ENCODE data around the gene CXCL1. TPM values are rescaled to one million over a fixed set of nuclear protein-coding genes. Genes with fewer than 3 reads are reported as not detected.

The CXCL1 gene
- total RNA-seq (2013), result 0.79 TPM
- 1 to 10 TPM; 1.7 to 4.4 (median 3.5) TPM for polyA plus RNA-seq
- 0.97 and 1.7 TPM in 2 replicates for polyA minus RNA-seq
- total RNA-seq, result 2.5 to 317 (median 16.5) reads per million in 11 experiments

GRCh38 chr4:73869130-73870055 is at the start of gene CXCL1:
Gene CXCL1, plus strand, starts transcription at chr4:73869393. Its CDS starts 78 bp downstream, at chr4:73869471.
- Histone ChIP-seq H3K27me3 (ENCODE audit: control insufficient read depth in 2 of 2, insufficient read depth in 2 of 2, low read length in 2 of 2) (no peaks in the 10 kb centered on the region), H3K9ac (ENCODE audit: insufficient read depth, low read length, poor library complexity, severe bottlenecking) (peak within 1 kb of the TSS; percentile 79)

DNA sequence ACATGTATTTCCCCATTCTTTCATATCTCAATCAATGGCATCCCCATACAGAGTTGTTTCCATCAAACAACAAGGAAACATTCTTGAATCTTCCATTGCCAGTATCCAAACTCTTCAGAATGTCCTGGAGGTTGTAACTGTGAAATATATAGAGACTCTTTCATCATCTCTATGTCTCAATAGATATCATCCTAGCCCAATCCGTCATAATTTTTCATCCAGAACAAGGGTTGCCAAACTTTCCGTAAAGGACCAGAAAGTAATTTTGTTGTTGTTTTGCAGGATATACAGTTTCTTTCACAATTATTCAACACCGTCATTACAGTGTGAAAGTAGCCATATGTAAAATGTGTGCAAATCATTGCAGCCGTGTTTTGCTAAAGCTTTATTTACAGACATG is 47.9 kb upstream of the CXCL1 start:
- Mint-ChIP-seq H3K27me3 (ENCODE audit: low read depth in 3 of 3) (no peaks in the 10 kb centered on the region), H3K4me1 (peaks cover 27% of the 10 kb centered on the region), H3K4me3 (no peak overlapping the region), H3K9me3 (peaks cover 0 to 4% (median 0%) of the 10 kb centered on the region in 7 donors), H3K27ac (peak overlapping the region in 1 of 7 donors; percentile 34), H3K36me3 (no peaks in the 10 kb centered on the region)
- Histone ChIP-seq H3K4me1 (ENCODE audit: control insufficient read depth in 1 of 2, insufficient read depth in 2 of 2, low read length in 2 of 2) (peaks cover 7 to 11% of the 10 kb centered on the region in 2 donors), H3K9ac (ENCODE audit: insufficient read depth, low read length, poor library complexity, severe bottlenecking) (no peak overlapping the region), H3K4me2 (replicated peaks; ENCODE audit: extremely low read depth, low read length, poor library complexity, severe bottlenecking) (no peak overlapping the region), H2AFZ (ENCODE audit: insufficient read depth, low read depth, low read length, poor library complexity, severe bottlenecking) (no peak overlapping the region), H3K36me3 (replicated peaks in 1 of 2; ENCODE audit: control insufficient read depth in 1 of 2, insufficient read depth in 2 of 2, low read length in 2 of 2) (no peaks in the 10 kb centered on the region), H4K20me1 (ENCODE audit: insufficient read depth, low read length) (no peaks in the 10 kb centered on the region), H3K27me3 (ENCODE audit: control insufficient read depth in 2 of 2, insufficient read depth in 2 of 2, low read length in 2 of 2) (no peaks in the 10 kb centered on the region), H3K4me3 (replicated peaks in 1 of 3; ENCODE audit: low read depth in 2 of 3, low read length in 3 of 3) (no peak overlapping the region), H3K27ac (ENCODE audit: low read depth in 1 of 2, low read length in 2 of 2) (no peak overlapping the region), H3K79me2 (ENCODE audit: insufficient read depth, low read length) (no peaks in the 10 kb centered on the region), H3K9me3 (replicated peaks in 1 of 2; ENCODE audit: control insufficient read depth in 1 of 2, insufficient read depth in 1 of 2, low read length in 2 of 2) (no peaks in the 10 kb centered on the region)
- TF ChIP-seq, protein P1, sequence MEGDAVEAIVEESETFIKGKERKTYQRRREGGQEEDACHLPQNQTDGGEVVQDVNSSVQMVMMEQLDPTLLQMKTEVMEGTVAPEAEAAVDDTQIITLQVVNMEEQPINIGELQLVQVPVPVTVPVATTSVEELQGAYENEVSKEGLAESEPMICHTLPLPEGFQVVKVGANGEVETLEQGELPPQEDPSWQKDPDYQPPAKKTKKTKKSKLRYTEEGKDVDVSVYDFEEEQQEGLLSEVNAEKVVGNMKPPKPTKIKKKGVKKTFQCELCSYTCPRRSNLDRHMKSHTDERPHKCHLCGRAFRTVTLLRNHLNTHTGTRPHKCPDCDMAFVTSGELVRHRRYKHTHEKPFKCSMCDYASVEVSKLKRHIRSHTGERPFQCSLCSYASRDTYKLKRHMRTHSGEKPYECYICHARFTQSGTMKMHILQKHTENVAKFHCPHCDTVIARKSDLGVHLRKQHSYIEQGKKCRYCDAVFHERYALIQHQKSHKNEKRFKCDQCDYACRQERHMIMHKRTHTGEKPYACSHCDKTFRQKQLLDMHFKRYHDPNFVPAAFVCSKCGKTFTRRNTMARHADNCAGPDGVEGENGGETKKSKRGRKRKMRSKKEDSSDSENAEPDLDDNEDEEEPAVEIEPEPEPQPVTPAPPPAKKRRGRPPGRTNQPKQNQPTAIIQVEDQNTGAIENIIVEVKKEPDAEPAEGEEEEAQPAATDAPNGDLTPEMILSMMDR (IDR thresholded peaks at IDR 0.05), result no peak
- peak; percentile 22 to 44 (median 38) for DNase-seq
- intact Hi-C loops (cut with micrococcal nuclease), result no loop called here
- no CpG with 5 or more reads among the region's 4 CpGs for WGBS (ENCODE audit: insufficient coverage)

More at GRCh38 chr4:73869130-73870055, at the start of gene CXCL1:
- no peaks in the 10 kb centered on the region for H3K9me3 ChIP-seq (replicated peaks in 1 of 2; ENCODE audit: control insufficient read depth in 1 of 2, insufficient read depth in 1 of 2, low read length in 2 of 2)
- intact Hi-C loops (cut with micrococcal nuclease), result no loop called here
- Mint-ChIP-seq H3K9me3 (peaks cover 3 to 9% (median 5%) of the 10 kb centered on the region in 7 donors), H3K4me1 (peaks cover 58% of the 10 kb centered on the region), H3K27ac (peak within 1 kb of the TSS; percentile 76 to 95 (median 88)), H3K4me3 (peak within 1 kb of the TSS; percentile 84 to 93), H3K27me3 (ENCODE audit: low read depth in 3 of 3) (peaks cover 0 to 6% (median 2%) of the 10 kb centered on the region in 3 donors), H3K36me3 (peaks cover 0 to 3% of the 10 kb centered on the region in 2 donors)
- peak in 2 of 3 donors; percentile 36 to 52 for DNase-seq
- TF ChIP-seq, protein P1 (IDR thresholded peaks at IDR 0.05), result no peak
- H3K27ac ChIP-seq (ENCODE audit: low read depth in 1 of 2, low read length in 2 of 2), result peak within 1 kb of the TSS; percentile 18 to 81
- WGBS (ENCODE audit: insufficient coverage), result 5% methylated on average over 57 of the region's 61 CpGs
- no peaks in the 10 kb centered on the region for H4K20me1 ChIP-seq (ENCODE audit: insufficient read depth, low read length)
- no peaks in the 10 kb centered on the region for H3K36me3 ChIP-seq (replicated peaks in 1 of 2; ENCODE audit: control insufficient read depth in 1 of 2, insufficient read depth in 2 of 2, low read length in 2 of 2)
- H3K4me3 ChIP-seq (replicated peaks in 1 of 3; ENCODE audit: low read depth in 2 of 3, low read length in 3 of 3), result peak within 1 kb of the TSS; percentile 50 to 78 (median 72)
- H2AFZ ChIP-seq (ENCODE audit: insufficient read depth, low read depth, low read length, poor library complexity, severe bottlenecking), result peak within 1 kb of the TSS; percentile 87
- peaks cover 42 to 73% of the 10 kb centered on the region in 2 donors for H3K4me1 ChIP-seq (ENCODE audit: control insufficient read depth in 1 of 2, insufficient read depth in 2 of 2, low read length in 2 of 2)
- peak within 1 kb of the TSS; percentile 83 for H3K4me2 ChIP-seq (replicated peaks; ENCODE audit: extremely low read depth, low read length, poor library complexity, severe bottlenecking)
- peaks cover 4% of the 10 kb centered on the region for H3K79me2 ChIP-seq (ENCODE audit: insufficient read depth, low read length)
